Measurements from ENCODE around the gene SCFD2.

The SCFD2 gene

GRCh38 chr4:53044651-53044960 is 321.3 kb downstream of the SCFD2 start:
- Histone ChIP-seq H3K27me3 (ENCODE audit: insufficient read depth, poor library complexity, severe bottlenecking) (no peaks in the 10 kb centered on the region), H3K4me3 (replicated peaks; ENCODE audit: insufficient read depth, low read length) (no peak overlapping the region), H3K27ac (replicated peaks) (no peak overlapping the region)
- TF ChIP-seq GABPA (IDR thresholded peaks at IDR 0.05; ENCODE audit: low read depth) (no peak), SPI1 (IDR thresholded peaks at IDR 0.05; ENCODE audit: borderline replicate concordance, low read depth) (no peak), POLR2AphosphoS5 (IDR thresholded peaks at IDR 0.05; ENCODE audit: low read depth) (no peak), CTCF (IDR thresholded peaks at IDR 0.05; ENCODE audit: insufficient read depth, low read length) (no peak)
- TF ChIP-seq, protein P1, sequence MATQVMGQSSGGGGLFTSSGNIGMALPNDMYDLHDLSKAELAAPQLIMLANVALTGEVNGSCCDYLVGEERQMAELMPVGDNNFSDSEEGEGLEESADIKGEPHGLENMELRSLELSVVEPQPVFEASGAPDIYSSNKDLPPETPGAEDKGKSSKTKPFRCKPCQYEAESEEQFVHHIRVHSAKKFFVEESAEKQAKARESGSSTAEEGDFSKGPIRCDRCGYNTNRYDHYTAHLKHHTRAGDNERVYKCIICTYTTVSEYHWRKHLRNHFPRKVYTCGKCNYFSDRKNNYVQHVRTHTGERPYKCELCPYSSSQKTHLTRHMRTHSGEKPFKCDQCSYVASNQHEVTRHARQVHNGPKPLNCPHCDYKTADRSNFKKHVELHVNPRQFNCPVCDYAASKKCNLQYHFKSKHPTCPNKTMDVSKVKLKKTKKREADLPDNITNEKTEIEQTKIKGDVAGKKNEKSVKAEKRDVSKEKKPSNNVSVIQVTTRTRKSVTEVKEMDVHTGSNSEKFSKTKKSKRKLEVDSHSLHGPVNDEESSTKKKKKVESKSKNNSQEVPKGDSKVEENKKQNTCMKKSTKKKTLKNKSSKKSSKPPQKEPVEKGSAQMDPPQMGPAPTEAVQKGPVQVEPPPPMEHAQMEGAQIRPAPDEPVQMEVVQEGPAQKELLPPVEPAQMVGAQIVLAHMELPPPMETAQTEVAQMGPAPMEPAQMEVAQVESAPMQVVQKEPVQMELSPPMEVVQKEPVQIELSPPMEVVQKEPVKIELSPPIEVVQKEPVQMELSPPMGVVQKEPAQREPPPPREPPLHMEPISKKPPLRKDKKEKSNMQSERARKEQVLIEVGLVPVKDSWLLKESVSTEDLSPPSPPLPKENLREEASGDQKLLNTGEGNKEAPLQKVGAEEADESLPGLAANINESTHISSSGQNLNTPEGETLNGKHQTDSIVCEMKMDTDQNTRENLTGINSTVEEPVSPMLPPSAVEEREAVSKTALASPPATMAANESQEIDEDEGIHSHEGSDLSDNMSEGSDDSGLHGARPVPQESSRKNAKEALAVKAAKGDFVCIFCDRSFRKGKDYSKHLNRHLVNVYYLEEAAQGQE (IDR thresholded peaks at IDR 0.05; ENCODE audit: insufficient replicate concordance, low read depth): no peak
- DNase-seq (ENCODE audit: low read depth in 1 of 2, low spot score in 1 of 2): no peak

GRCh38 chr4:53043891-53044650 is 321.8 kb downstream of the SCFD2 start:
- Histone ChIP-seq H3K4me3 (replicated peaks; ENCODE audit: insufficient read depth, low read length) (no peak overlapping the region), H3K27ac (replicated peaks) (no peak overlapping the region), H3K27me3 (ENCODE audit: insufficient read depth, poor library complexity, severe bottlenecking) (no peaks in the 10 kb centered on the region)
- DNase-seq (ENCODE audit: low read depth in 1 of 2, low spot score in 1 of 2): no peak
- TF ChIP-seq SPI1 (IDR thresholded peaks at IDR 0.05; ENCODE audit: borderline replicate concordance, low read depth) (no peak), POLR2AphosphoS5 (IDR thresholded peaks at IDR 0.05; ENCODE audit: low read depth) (no peak), CTCF (IDR thresholded peaks at IDR 0.05; ENCODE audit: insufficient read depth, low read length) (no peak), GABPA (IDR thresholded peaks at IDR 0.05; ENCODE audit: low read depth) (no peak)
- TF ChIP-seq, protein P1 (IDR thresholded peaks at IDR 0.05; ENCODE audit: insufficient replicate concordance, low read depth): no peak

DNA sequence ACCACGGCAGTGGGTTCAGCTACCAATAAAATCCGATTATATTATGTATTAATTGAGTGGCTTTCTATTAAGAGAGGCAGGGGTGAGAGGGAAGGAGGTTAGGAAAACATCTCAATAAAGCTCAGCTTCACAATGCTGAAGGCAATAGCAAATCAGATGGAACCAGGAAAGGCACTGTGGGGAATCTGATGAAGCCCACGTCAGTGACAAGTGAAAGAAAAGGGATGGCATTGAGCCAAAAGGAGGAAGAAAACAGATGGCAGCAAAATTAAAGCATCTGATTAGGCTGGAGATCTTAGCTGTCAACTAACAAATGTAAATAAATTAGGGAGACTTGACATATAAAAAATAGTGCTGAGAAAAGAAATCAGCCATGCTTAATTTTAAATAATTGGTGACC is 322.8 kb downstream of the SCFD2 start:
- no peak for DNase-seq (ENCODE audit: low read depth in 1 of 2, low spot score in 1 of 2)
- Histone ChIP-seq H3K27me3 (ENCODE audit: insufficient read depth, poor library complexity, severe bottlenecking) (no peaks in the 10 kb centered on the region), H3K27ac (replicated peaks) (no peak overlapping the region), H3K4me3 (replicated peaks; ENCODE audit: insufficient read depth, low read length) (no peak overlapping the region)
- TF ChIP-seq SPI1 (IDR thresholded peaks at IDR 0.05; ENCODE audit: borderline replicate concordance, low read depth) (no peak), POLR2AphosphoS5 (IDR thresholded peaks at IDR 0.05; ENCODE audit: low read depth) (no peak), GABPA (IDR thresholded peaks at IDR 0.05; ENCODE audit: low read depth) (no peak), CTCF (IDR thresholded peaks at IDR 0.05; ENCODE audit: insufficient read depth, low read length) (no peak)
- TF ChIP-seq, protein P1 (IDR thresholded peaks at IDR 0.05; ENCODE audit: insufficient replicate concordance, low read depth): no peak

Measured in HL-60 (cell line).